Liver (tissue), 3 donors: Measurements from ENCODE around the gene KNCN.

ENCODE experiments used
- CTCF ChIP-seq: fragments of 150-350 bp; IDR thresholded peaks from 2 replicates; pipeline ENCODE4 v1.5.1; 2017; ENCODE audit warnings: improper control_type of control experiment, low read depth, low read length; ENCODE audit not compliant: missing input control
- EGR1 ChIP-seq, 2 donors: IDR thresholded peaks; 2 replicates each; pipeline ENCODE4 v1.6.1; 2016 to 2018; ENCODE audit warnings: antibody characterized with exemption in 2 of 2, low read depth in 2 of 2
- FOXA1 ChIP-seq: IDR thresholded peaks from 2 replicates; pipeline ENCODE4 v1.6.1; 2016; ENCODE audit warnings: antibody characterized with exemption
- GABPA ChIP-seq, 2 donors: IDR thresholded peaks in 1 of 2; conservative IDR thresholded peaks in 1 of 2; 2 replicates each; pipeline ENCODE4 v1.6.1; 2016; ENCODE audit warnings: antibody characterized with exemption in 2 of 2, mild to moderate bottlenecking in 1 of 2, moderate library complexity in 1 of 2
- HNF4G ChIP-seq: IDR thresholded peaks from 2 replicates; pipeline ENCODE4 v1.6.1; 2016; ENCODE audit warnings: antibody characterized with exemption
- MAX ChIP-seq: IDR thresholded peaks from 2 replicates; pipeline ENCODE4 v1.6.1; 2016; ENCODE audit warnings: antibody characterized with exemption
- NR2F2 ChIP-seq: IDR thresholded peaks from 2 replicates; pipeline ENCODE4 v1.6.1; 2016; ENCODE audit warnings: antibody characterized with exemption
- REST ChIP-seq: IDR thresholded peaks from 2 replicates; pipeline ENCODE4 v1.6.1; 2016; ENCODE audit warnings: antibody characterized with exemption, mild to moderate bottlenecking
- TAF1 ChIP-seq: conservative IDR thresholded peaks from 2 replicates; pipeline ENCODE4 v1.6.1; 2016; ENCODE audit warnings: antibody characterized with exemption, mild to moderate bottlenecking
- ZBTB33 ChIP-seq: IDR thresholded peaks from 2 replicates; pipeline ENCODE4 v1.6.1; 2016; ENCODE audit warnings: antibody characterized with exemption
- donor health status: healthy.
- donor health status: healthy.

- TF ChIP-seq EGR1 (IDR thresholded peaks at IDR 0.05; ENCODE audit: low read depth in 2 of 2) (no peak), REST (no peak), TAF1 (no peak), CTCF (no peak), ZBTB33 (no peak), HNF4G (no peak), GABPA (IDR thresholded peaks at IDR 0.05 in 1 of 2, conservative IDR thresholded peaks at IDR 0.05 in 1 of 2) (no peak), FOXA1 (no peak), NR2F2 (no peak), MAX (no peak)
Measured at GRCh38 chr1:46552357-46553237, 1.1 kb upstream of the KNCN start.
